GM18951 (cell line): ENCODE results near the gene AFAP1L1.
"Not testable (repeated sequence)": the region's sequence is repeated elsewhere in the genome, so short reads cannot be mapped to it uniquely, and the experiment has no call there.

Experiments
- POLR2A ChIP-seq: IDR thresholded peaks from 4 replicates; pipeline ENCODE4 v1.6.1; 2011; ENCODE audit warnings: mild to moderate bottlenecking; ENCODE audit not compliant: insufficient read length, insufficient read depth; ENCODE audit errors: extremely low read depth
- in situ Hi-C: fragments of 300-500 bp; cut with MboI; formaldehyde crosslinking; loops from one replicate; pipeline ENCODE4 v1.12.0; 2022; ENCODE audit warnings: low sequenced_read_pairs, mixed read lengths, inconsistent platforms; ENCODE audit not compliant: unreplicated experiment

Gene AFAP1L1

DNA sequence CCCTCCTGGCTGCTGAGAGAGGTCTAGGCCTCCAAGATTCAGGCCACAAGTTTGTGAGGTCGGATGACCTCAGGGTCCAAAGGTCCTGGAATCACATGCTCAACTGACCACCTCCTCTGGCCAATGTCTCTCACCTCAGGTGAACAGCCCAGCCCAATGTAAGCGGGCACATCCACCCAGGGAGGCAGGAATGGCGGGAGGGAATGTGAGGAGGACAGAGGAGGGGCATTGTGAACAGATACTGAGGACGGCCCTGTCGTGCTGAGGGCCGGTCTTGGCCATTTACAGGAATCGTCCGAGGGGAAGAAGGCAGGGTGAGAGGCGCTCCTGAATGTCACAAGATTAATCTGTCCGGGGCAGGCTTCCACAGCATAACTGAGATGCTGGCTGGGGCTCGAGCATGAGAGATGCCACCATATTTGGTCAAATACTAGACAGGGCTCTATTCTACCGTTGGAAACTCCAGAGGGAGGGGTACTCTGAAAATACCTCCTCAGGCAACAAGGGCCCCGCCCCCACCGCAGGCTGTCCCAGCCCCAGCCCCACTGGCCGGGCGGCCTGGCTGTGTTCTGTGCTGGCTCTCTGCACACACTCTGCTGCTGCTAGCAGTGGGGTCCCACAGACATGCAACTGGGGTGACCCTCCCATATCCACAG, 108.9 kb downstream of the AFAP1L1 start:
- no peak for TF ChIP-seq POLR2A
- in situ Hi-C loops, result no loop called here

DNA sequence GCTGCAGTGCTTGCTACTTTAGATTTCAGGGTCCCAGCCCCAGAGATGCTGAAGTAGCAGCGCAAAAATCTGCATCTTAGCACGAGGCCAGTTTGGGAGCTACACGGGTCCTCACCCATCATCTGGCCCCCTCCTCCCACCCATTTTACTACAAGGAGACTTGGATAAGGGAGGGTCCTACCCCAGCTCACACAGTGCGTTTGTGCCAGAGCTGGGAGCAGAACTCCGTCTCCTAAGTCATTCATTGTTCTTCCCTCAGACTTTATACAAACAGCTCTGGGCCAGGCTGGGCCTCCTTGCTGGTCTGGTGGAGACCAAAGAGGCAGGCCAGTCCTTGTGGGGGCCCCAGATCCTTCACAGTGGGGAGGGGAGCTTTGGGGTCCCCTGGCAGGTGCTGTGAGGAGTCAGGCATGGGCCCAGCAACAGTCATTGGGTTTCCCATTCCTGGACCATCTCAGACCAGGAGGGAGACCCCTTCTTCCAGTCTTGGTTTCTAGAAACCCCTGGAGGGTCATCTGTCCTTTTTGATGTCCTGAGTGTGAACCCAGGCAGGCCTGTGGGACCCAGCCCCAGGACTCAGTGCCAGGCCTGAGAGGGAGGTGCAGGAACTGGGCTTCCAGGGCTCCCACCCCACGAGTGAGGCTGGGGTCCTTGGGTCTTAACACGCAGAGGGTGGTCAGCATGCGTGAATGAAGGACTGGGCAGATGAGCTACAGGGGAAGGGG, 109.8 kb downstream of the AFAP1L1 start:
- TF ChIP-seq POLR2A, result no peak
- in situ Hi-C loops, result no loop called here

DNA sequence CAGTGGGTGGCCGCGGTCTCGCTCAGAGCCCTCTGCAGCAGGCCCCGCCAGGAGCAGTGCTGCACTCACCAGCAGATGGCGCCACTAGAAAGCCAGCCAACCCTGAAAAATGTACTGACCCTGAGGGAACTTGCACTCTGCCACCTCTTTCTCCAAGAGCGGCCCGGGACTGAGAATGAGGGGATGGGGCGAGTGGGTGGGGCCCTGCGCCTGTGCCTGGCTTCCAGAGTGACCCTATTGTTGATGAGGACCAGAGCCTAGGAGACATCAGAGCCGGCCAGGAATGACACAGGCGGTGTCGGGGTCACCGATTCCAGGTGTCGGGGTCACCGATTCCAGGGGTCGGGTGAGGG, 110.3 kb downstream of the AFAP1L1 start:
- in situ Hi-C loops, result no loop called here
- no peak for TF ChIP-seq POLR2A

DNA sequence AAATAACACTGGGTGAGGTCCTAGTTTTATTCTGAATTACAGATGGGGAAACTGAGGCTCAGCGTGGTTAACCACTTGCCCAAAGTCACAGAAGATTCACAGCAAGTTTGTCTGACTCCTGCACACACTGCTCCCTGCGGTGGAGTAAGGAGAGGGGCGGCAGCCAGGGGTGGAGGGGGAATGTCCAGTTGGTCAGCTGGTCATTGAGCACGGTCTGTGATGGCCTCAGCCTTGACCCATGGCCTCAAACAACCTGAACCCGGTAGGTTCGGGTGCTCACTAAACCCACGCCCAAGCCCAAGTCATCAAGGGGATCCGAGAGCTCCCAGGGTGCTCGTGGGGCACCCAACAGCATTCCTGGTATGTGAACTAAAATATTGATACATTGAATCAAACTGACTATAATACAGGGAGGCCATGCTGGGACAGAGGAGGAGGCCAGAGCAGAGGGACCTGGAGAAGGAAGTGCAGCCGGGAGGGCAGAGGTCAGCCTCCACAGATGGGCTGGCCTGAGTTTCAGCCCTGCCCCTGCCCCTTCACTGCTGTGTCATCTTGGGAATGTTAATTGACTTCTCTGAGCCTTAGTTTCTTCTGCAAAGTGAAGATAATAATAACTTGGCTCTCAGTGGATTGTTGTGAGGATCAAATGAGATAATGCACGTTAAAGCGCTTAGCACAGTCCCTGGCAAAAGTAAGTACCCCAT, 111.0 kb downstream of the AFAP1L1 start:
- TF ChIP-seq POLR2A, result no peak
- in situ Hi-C loops, result no loop called here

DNA sequence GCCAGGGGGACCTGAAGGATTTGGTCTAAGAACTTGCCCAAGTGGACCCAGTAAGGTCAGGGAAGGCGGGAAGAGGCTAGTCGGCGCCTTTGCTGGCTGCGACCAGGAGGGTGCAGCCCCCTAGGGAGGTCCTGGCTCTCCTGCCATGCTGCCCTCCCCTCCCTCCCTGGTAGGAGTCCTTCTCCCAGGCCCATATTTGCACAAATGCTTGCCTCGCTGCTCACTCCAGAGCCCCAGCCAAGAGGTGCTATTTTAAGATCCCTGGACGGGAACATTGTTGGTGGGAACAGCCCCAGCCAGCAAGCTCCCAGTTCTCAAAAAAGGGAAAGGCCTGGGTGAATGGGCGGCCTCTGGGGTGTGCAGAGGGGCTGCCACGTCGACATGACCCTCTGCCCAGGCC, 111.7 kb downstream of the AFAP1L1 start:
- no peak for TF ChIP-seq POLR2A
- in situ Hi-C loops, result no loop called here

DNA sequence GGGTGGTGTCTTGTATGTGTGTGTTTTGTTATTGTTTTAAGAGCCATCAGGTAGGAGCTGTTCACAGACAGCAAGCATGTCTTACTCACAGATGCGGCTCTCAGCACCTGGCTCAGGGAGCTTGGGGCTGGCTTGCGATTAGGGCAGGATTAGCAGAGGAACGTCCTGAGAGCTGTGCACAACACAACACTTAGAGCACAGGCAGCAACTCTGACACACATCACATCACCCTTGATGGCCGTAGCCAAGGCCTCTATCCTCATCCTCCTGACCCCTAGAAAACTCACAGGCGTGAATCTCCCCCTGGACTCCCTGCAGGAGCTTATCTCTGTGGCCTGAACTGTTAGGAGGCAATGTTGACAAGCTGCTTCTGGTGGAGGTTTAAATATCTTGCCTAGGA, 114.5 kb downstream of the AFAP1L1 start:
- no peak for TF ChIP-seq POLR2A
- in situ Hi-C loops, result no loop called here

DNA sequence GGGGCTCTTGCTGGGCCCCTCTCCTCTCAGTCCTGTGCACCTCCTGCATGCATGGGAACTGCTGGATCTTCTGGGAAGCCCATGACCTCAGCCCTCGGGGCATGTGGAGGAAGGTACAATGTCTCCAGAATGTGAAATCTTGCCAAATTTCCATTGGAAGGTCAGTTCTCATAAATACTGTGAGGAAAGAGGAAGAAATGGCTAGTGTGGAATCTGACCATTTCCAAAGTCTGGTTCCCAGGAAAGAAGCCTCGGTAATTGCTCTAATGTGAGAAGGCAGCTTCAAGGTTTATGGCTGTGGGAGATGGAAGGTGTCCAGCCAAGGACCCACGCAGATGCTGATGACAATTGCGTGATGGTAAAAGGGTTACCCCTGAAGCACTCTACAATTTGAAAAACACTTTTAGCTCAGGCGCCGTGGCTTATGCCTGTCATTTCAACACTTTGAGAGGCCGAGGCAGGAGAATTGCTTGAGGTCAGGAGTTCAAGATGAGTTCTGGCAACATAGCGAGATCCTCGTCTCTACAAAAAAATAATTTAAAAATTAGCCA, 115.5 kb downstream of the AFAP1L1 start:
- no peak for TF ChIP-seq POLR2A
- in situ Hi-C loops, result no loop called here

DNA sequence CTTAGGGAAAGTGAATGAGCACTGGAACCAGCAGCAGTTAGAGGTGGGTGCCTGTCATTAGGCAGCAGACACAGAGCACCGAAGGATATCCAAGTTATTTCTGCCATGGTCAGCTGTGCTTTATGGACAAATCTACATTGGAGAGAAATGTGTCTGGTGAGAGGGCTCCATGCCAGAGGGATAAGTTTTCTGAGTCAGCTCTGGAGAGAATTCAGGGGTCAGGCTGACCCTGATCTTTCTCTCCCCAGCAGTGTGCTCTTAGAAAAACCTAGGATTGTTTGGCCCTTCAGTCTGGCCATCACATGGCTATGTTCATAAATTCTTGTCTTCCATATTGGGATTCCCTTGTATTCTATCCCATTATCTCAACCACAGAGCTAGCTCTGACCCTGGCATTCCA, 116.3 kb downstream of the AFAP1L1 start:
- in situ Hi-C loops, result no loop called here
- TF ChIP-seq POLR2A, result no peak

DNA sequence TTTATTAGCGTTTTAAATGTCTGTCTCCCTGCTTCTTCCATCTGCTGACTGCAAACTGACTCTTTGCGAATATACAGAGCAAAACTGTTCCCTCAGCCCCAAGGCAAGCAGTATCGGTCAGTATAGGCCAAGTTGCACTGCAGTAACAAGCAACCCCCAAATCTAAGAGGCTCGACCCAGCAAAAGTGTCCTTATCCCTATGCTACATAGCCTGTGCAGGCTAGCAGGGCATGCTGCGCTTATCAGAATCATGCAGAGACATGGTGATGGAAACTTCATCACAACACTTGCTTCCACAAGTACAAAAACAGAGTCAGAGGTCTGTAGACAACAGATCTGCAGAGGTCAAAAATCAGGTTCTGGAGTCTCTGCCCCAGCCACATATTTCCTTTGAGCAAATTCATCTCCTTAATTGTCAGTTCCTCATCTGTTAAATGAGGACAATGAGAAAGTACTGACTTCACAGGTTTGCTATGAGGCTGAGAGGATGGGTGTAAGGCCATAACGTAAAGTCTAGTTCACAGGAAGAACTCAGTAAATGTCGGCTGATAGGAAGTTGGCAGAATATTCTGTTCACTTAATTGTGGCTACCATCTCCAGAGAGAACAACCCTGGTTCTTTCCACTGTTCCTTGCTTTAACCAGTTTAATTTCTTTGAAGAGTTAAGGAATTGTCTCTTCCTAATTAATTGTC, 117.0 kb downstream of the AFAP1L1 start:
- TF ChIP-seq POLR2A, result no peak
- in situ Hi-C loops, result no loop called here

DNA sequence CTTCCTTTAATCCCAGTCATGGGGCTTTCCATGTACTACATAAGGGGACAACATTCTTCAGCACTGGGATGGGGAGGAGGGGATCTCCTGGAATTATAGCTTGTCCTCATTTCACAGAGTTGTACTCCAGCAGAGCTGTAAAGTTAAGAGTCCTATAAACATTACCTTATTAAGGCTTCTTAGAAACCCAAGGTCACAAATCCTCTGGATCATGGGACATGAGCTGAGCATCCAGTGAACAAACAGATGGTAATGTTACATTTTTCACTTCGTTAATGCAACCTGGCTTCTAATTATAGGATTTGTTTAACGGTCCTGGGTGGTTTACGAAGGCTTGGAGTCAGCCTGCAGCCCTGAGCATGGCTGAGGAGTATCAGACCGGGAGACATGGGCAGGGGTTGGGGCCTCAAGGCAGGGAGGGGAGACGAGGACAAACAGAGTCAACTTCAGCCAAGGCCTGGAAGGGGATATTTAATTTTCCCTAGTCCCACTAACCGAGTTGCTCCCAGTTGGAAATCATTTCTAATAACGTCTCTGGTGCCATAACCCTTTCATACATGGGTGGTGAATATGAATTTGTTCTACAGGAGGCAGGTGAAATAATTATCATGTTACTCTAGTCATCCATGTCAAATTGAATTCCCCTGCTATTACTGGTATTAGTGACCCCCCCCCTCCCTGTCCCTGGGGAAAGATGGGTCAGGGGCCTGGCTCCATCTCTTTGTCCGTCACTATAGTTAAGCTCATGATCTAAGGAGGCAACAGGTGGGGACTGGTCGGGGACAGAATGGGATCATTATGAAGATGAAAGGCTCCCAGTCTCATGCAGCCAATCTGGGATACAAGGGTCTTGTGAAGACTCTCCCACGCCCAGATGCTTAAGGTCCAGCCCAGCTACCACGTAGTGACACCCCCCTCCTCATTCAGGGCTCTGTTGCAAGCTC, 118.2 kb downstream of the AFAP1L1 start:
- in situ Hi-C loops, result no loop called here

DNA sequence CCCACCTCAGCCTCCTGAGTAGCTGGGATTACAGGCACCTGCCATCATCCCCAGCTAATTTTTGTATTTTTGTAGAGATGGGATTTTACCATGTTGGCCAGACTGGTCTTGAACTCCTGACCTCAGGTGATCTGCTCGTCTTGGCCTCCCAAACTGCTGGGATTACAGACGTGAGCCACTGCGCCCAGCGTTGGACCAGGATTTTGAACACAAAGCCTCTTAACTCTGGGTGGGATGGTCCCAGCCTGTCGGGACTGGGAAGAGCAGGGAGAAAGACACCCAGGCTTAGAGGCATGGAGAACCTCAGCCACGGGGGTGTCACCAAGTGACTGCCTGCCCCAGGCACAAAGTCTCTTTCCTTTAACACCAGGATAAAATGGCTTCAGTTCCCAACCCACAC, 119.4 kb downstream of the AFAP1L1 start:
- in situ Hi-C loops, result not testable (repeated sequence)

More for the DNA sequence above, 118.2 kb downstream of the AFAP1L1 start:
- no peak for TF ChIP-seq POLR2A
